Kidney epithelial cell (primary cell): ENCODE results near the gene SEC11C. TPM values are rescaled to one million over a fixed set of nuclear protein-coding genes. Genes with fewer than 3 reads are reported as not detected.
"Not testable (repeated sequence)": the region's sequence is repeated elsewhere in the genome, so short reads cannot be mapped to it uniquely, and the experiment has no call there.

Experiments
- DNase-seq: peaks from one replicate; pipeline ENCODE4 v3.0.0-alpha.2; 2010; ENCODE audit warnings: low read depth
- H3K27me3 ChIP-seq: 2 replicates; pipeline ENCODE4 v1.6.0; 2011; ENCODE audit warnings: low read length; ENCODE audit not compliant: control insufficient read depth, insufficient read depth
- H3K36me3 ChIP-seq: 2 replicates; pipeline ENCODE4 v1.5.1; 2011; ENCODE audit warnings: low read length; ENCODE audit not compliant: control insufficient read depth, insufficient read depth
- H3K4me3 ChIP-seq: 2 replicates; pipeline ENCODE4 v1.5.1; 2011; ENCODE audit warnings: low read depth, mild to moderate bottlenecking, control low read depth, low read length
- CTCF ChIP-seq: IDR thresholded peaks from 2 replicates; pipeline ENCODE4 v1.5.1; 2011; ENCODE audit warnings: mild to moderate bottlenecking, moderate library complexity, low read length, control low read depth, inconsistent platforms; ENCODE audit not compliant: insufficient read depth, poor library complexity, severe bottlenecking
- total RNA-seq: library from RNA; depleted of rRNA; stranded (reverse); fragments of >200 nt; gene quantifications from 2 replicates; pipeline ENCODE4 v1.2.3, GENCODE V29; 2015

SEC11C gene
- total RNA-seq, 1 donor from 2014 or later: 88.1 TPM

GRCh38 chr18:59141294-59142068 lies 1.8 kb downstream of the SEC11C start:
- TF ChIP-seq CTCF: no peak
- no peaks in the 10 kb centered on the region for H3K27me3 ChIP-seq
- no peak overlapping the region for H3K4me3 ChIP-seq
- DNase-seq: no peak
- no peaks in the 10 kb centered on the region for H3K36me3 ChIP-seq

DNA sequence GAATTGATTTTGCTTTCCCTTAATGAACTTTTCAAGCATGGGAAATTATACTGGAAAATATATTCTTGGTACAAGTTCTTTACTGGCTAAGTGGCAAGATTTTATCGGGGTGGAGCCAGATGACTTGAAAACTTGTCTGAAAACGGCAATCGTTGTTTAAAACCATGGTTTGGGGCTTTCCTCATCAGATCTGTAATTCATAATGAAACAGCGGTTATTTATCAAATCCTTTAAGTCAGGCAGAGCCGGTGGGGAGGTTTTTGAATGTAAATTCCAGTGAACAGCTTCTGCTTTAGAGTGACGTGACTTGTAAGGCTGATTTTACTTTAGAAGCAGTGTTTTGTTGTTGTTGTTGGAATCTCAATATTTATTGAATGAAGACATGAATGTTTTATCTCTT lies 2.6 kb downstream of the SEC11C start:
- DNase-seq: no peak
- Histone ChIP-seq H3K36me3 (no peaks in the 10 kb centered on the region), H3K4me3 (no peak overlapping the region), H3K27me3 (no peaks in the 10 kb centered on the region)
- no peak for TF ChIP-seq CTCF

DNA sequence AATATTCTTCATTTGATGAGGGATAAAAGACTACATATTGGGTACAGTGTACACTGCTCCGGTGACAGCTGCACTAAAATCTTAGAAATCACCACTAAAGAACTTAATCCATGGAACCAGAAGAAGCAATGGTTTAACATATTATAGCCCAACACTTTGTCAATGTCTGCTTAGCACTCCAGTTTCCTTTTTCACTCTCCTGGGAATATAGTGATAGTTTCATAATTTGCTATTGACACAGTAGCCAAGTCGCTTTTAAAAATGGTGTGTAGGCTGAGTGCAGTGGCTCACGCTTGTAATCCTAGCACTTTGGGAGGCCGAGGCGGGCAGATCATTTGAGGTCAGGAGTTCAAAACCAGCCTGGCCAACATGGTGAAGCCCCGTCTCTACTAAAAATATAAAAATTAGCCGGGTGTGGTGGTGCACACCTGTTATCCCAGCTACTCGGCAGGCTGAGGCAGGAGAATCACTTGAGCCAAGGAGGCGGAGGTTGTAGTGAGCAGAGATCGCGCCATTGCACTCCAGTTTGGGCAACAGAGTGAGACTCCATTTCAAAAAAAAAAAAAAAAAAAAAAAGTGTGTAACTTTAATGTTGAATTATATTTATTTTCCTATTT lies 3.2 kb downstream of the SEC11C start:
- H3K36me3 ChIP-seq, H3K4me3 ChIP-seq, DNase-seq, H3K27me3 ChIP-seq: not testable (repeated sequence)

DNA sequence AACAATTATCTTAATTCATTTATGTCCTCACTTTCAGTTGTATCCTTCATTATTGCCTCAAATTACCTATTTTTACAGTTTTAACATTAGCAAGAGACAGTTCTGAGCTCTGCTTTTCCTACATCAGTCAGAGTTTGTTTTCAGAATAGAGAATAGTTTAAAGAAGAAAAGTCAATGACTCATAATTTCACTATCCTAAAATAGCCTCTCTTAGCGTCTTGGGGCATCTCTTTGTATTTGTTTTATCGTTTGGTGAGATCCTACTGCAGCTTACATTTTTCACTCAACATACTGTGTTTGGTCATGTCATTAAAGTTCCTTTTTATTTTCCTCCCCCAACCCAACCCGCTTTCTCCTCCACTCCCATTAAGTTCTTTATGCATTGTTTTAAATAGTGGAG lies 3.8 kb downstream of the SEC11C start:
- H3K4me3 ChIP-seq: no peak overlapping the region
- H3K36me3 ChIP-seq: no peaks in the 10 kb centered on the region
- H3K27me3 ChIP-seq: no peaks in the 10 kb centered on the region
- TF ChIP-seq CTCF: no peak
- no peak for DNase-seq

DNA sequence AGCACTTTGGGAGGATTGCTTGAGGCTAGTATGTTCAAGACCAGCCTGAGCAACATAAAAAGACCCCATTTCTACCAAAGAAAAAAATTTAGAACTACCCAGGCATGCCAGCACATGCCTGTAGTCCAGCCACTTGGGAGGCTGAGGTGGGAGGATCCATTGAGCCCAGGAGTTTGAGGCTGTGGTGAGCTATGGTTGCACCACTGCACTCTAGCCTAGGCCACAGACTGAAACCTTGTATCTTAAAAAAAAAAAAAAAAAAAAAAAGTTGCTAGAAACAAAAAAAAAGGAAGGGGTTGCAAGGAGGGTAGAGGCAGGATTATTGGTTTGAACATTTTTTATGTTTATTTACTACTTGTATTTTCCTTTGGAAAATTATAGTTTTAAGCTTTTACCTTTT lies 4.8 kb downstream of the SEC11C start:
- TF ChIP-seq CTCF: no peak
- Histone ChIP-seq H3K27me3 (no peaks in the 10 kb centered on the region), H3K36me3 (no peaks in the 10 kb centered on the region), H3K4me3 (no peak overlapping the region)
- no peak for DNase-seq

DNA sequence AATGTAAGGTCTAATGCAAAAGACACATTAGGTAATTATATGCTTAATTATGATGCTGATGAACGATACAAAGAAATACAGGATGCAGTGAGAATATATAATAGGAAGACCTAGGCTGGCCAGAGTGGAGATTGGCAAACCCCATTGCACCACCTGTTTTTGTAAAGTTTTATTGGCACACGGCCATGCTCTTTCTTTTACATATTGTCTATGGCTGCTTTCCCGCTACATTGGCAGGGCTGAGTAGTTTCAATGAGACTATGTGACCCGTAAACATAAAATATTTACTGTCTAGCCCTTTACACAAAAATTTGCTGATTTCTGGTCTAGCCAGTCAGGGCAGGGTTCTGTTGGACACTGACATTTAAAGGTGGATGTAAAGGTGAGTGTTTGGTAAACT lies 5.4 kb downstream of the SEC11C start:
- no peaks in the 10 kb centered on the region for H3K27me3 ChIP-seq
- H3K4me3 ChIP-seq: no peak overlapping the region
- no peak for DNase-seq
- TF ChIP-seq CTCF: no peak
- H3K36me3 ChIP-seq: no peaks in the 10 kb centered on the region
